NCI-H1694 (cell line): ENCODE results near the gene GBX1.
A peak's percentile ranks its signal among the peaks of the same experiment; 100 is the strongest.

Experiments used
- DNase-seq: peaks from one replicate; lab custom pipeline; 2025; lab: John Stamatoyannopoulos, UW

GBX1 gene

GRCh38 chr7:151193203-151193978 lies 25.9 kb upstream of the GBX1 start:
- DNase-seq = no peak

DNA sequence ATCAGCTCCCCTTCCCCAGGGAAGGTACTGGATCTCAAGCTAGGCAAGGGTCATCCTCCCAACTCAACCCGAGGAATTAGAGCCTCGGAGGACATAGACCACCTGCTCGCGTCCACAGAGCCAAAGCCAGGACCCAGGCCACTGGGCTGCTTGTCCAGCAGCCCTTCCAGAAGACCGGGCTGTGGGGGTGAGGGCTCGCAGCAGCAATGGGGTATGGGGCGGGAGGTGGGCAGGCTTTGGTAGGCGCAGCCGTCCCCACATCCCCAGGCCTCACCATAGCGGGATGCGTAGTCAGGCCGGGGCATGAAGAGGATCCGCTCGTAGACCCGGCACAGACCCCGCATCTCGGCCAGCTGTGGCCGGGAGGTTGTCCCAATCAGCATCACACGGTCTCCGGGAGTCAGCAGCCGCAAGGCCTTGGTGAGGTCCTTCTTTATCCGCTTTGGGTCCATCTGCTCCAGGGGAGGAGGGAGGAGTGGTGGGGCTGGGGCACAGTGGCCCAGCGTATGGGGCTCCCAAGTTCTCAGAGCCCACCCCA lies 24.6 kb upstream of the GBX1 start:
- no peak for DNase-seq

DNA sequence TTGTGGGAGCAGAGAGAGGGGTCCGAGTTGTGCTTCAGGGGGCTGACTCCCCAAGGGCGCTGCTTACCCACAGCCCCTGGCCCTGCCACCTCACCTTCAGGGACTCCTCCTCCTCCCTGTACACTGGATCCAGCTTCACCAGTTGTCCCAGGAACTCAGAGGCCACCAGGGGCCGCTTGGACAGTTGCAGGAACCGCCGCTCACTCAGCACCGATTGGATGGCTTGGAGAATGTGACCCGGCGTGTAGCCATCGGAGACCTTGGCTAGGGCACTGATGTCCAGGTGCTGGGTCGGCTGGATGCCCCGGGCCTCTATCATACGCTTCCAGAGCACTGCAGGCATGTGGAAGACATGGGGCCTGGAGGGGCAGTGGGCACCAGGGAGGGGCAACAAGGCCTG lies 24.1 kb upstream of the GBX1 start:
- no peak for DNase-seq

DNA sequence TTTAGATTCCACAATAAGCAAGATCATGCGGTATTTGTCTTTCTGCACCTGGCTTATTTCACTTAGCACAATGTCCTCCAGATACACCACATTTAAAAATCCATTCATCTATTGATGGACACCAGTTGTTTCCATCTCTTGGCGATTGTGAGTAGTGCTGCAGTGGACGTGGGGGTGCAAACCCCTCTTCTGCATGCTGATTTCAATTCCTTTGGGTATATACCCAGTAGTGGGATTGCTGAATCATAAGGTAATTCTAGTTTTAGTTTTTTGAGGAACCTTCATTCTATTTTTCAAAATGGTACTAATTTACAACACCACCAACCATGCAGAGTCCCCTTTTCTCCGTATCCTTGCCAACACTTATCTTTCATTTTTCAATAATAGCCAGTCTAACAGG lies 21.5 kb upstream of the GBX1 start:
- no peak for DNase-seq

- no peak for DNase-seq
These were observed 20.7 kb upstream of the GBX1 start for GRCh38 chr7:151188252-151188542.

DNA sequence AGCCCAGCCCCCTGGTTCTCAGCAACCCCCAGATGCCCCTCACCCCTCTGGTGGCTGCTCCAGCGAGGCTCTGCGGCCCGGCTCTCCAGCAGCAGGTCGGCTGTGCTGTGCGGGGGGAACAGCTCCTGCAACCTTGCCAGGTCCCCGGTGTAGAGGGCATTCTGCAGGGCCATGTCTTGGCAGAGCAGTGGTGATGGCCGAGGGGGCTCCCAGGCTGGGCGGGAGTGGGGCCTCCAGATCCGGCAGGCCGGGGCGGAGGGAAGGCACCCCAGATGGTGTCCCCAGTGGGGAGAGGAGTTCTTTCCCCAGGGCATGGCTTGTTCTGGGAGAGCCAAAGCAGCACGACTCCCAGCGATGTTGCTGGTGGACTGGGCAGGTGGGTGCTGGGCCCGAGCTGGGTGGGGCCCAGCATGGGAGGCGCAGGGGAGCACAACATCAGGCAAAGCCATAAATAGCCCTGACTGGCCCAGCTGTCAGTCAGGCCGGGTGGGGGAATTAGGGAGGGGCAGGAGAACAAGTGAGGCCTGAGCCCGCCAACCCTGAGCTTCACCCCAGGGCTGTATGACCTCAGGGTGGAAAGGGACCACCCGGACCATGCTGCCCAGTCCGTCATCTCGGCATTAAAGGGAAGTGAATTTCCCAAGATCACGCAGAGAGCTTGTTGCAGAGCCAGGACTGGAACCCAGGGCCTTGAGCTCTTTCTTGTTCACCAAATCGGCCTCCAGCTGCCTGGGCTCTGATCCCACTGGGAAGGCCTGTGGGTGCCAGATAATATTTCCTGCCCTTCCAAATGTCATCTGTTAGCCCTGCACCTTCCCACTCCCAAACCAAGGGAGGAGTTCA lies 20.1 kb upstream of the GBX1 start:
- DNase-seq = no peak

- no peak for DNase-seq
These were observed 19.3 kb upstream of the GBX1 start, which contains the start of gene ASB10 for GRCh38 chr7:151186640-151187408. TSS of gene ASB10 (minus strand) at chr7:151187250. CDS start at chr7:151187130, 120 bp downstream.

DNA sequence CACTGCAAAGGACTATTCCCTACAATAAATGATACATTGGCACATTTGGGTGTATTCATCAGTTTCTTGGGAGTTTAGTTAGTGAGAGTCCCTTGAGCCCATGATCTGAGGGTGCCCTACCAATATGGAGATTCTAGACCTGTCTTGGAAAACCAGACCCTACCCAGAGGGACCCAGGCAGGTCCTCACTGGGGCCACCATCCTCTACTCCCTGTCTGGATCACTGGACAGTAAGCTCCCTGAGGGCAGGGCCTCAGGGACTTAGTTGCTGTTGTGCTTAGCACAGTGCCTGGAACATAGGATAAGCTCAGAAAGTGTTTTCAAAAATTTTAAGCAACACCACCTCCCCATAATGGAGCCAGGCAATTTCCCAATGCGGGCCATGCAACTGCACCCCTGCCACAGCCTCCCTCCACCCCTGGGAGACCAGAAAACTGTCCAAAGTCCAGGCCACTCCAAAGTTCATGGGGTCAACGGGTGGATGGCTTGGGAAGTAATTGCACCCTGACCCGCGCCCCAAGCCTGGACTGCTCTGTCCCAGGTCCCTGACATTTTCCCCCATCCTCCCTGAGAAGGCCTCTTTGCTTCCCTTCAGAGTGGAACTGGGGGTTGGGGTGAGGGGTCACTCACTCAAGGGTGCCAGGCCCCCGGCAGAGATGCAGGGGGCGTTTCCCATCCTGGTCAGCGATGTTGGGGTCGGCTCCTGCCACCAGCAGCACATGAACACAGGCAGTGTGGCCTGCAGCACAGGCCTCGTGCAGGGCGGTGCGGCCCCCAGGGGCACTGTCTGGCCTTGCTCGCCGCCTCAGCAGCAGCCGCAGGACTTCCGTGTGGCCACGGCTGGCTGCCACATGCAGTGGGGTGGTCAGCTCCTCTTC lies 18.5 kb upstream of the GBX1 start:
- DNase-seq = no peak

- no peak for DNase-seq
These were observed 13.5 kb upstream of the GBX1 start for GRCh38 chr7:151181011-151181431.

DNA sequence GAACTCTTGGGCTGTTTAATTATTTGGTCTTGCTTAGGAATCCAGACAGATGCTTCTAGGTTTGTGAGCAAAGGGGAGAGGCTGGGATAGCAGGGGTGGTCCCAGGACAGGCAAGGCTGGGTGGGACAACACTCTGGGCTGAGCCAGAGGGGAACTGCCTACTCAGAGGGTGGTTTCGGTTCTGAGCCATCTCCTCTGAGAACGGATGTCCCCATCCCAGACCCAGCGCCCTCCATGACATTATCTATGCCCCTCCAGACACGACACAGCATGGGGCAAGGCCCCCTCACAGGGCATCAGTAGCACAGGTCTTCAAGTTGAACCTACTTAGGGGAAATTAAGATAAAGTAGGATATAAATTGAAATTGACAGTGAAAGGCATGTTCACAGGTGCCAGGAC lies 12.5 kb upstream of the GBX1 start:
- no peak for DNase-seq

DNA sequence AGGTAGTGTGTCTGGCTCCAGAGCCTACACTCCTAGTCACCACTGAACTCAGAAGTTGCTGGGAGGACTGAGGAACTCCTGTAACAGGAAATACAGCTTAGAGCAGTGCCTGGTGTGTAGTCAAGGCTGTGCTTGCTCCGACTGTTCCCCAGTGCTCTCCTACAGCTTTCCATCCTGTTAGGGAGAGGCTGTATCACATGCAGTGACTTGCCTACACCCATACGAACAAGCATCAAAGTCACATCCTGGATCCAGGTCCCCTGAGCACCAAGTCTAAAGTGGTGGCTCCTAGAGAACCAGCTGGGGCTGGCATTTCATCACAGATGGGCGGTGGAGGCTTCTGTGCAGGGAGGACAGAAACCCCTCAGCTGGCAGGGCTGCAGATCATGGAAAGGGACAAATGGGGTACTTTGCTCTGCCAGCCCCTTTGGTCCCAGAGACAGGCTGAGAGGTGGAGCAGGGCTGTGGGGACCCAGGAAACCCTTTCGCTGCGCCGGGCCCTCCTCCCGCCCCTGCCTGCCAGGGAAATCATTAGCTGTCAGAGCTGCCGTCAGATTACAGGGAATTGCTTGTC lies 11.9 kb upstream of the GBX1 start:
- DNase-seq = peak; percentile 29

- DNase-seq = no peak
These were observed 11.3 kb upstream of the GBX1 start for GRCh38 chr7:151178831-151179230.

GRCh38 chr7:151178236-151178635 lies 10.7 kb upstream of the GBX1 start:
- DNase-seq = no peak

GRCh38 chr7:151177310-151177709 lies 9.8 kb upstream of the GBX1 start:
- DNase-seq = no peak

DNA sequence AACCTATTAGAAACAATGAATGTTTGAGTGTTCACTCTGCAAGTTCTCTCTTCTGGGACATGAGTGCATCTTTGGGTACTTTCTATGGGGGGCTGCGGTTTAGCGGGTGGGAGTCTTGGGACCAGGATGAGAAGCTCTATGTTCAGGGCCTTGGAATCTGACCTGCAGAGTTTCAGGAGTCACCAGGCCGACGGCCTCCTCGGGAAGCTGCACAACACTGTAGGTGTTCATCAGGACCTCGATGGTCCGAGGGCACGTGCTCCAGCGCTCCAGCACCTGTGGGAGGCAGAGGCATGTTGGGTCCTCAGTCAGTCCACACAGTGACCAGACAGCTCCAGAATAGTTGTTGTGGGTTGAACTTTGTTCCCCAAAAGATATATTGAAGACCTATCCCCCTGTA lies 8.9 kb upstream of the GBX1 start:
- no peak for DNase-seq

GRCh38 chr7:151175793-151176311 lies 8.4 kb upstream of the GBX1 start:
- no peak for DNase-seq

- DNase-seq = no peak
These were observed 7.7 kb upstream of the GBX1 start for GRCh38 chr7:151175047-151175792.

DNA sequence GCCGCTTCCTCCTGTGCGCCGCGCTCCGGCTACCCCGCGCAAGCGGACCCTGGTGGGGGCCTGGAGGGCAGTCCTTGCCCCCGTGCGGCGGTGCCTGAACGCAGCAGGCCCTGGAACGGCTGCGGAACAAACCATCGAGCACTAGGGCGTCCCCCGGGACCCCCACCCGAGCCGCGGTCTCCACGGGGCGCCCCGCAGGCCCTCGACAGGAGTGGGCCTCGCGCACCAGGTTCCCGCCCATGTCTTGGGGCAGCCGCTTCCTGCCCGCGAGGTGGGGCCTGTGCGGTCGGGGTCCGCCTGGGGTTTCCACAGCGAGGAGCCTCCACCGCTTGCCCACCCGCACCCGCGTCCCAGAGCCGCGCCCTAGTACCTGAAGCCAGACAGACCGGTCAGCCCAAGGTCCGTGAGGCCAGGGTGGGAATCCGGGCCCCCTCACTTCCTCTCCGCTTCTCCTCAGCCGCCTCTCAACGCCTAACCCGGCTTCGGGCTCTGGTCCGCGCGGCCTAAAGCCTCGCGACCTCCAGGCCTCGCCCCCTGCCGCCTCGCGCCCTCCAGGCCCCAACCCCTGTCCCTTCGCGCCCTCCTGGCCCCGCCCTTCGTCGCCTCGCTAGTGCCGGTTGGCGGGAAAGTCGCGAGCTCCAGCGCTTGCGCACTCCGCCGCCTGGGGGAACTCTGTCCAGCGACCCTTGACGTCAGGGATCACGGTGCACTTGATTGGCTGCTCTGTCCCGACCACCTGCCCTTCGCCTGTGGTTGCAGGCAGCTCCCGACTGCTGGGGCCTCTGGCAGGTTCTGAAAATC lies 7.0 kb upstream of the GBX1 start:
- no peak for DNase-seq
